Right lobe of liver (tissue), 6 donors: ENCODE data around the gene BLTP1. TPM values are rescaled to one million over a fixed set of nuclear protein-coding genes. Genes with fewer than 3 reads are reported as not detected.

Source experiments
- ATAC-seq, 4 donors: fragments of 200-7000 bp; cut with Tn5 transposase; one replicate each; pipeline ENCODE4 v1.9.1; 2020; ENCODE audit warnings: mild to moderate bottlenecking in 4 of 4, moderate library complexity in 4 of 4
- DNase-seq, 3 donors: peaks; one replicate each; pipeline ENCODE4 v3.0.0-alpha.2; 2020
- H3K27ac ChIP-seq, 3 donors: fragments of 200-600 bp; one replicate each; pipeline ENCODE4 v1.8.0; 2022
- H3K27me3 ChIP-seq, 2 donors: fragments of 200-600 bp; one replicate each; pipeline ENCODE4 v1.8.0; 2022
- H3K36me3 ChIP-seq, 4 donors: fragments of 200-600 bp; sonication (generic) in 1 of 4; one replicate each; pipeline versions ENCODE4 v1.5.1 to v1.8.0; 2017 to 2022; ENCODE audit warnings: control low read depth in 1 of 4
- H3K4me1 ChIP-seq, 4 donors: fragments of 200-600 bp; sonication (generic) in 1 of 4; one replicate each; pipeline versions ENCODE4 v1.5.1 to v1.8.0; 2017 to 2022; ENCODE audit warnings: control low read depth in 1 of 4
- H3K4me3 ChIP-seq, 3 donors: fragments of 200-600 bp; one replicate each; pipeline ENCODE4 v1.8.0; 2022
- H3K9me3 ChIP-seq, 4 donors: fragments of 200-600 bp; sonication (generic) in 1 of 4; one replicate each; pipeline versions ENCODE4 v1.5.1 to v1.8.0; 2017 to 2022; ENCODE audit warnings: control low read depth in 1 of 4
- CTCF ChIP-seq, 4 donors: fragments of 200-600 bp in 3 of 4; fragments of 450-650 bp in 1 of 4; IDR thresholded peaks; one replicate each; pipeline versions ENCODE4 v1.5.1 to v1.8.0; 2016 to 2022; ENCODE audit warnings: antibody characterized with exemption in 4 of 4, mild to moderate bottlenecking in 2 of 4
- POLR2A ChIP-seq: fragments of 450-650 bp; IDR thresholded peaks from one replicate; pipeline ENCODE4 v1.6.1; 2017; ENCODE audit warnings: antibody characterized with exemption, mild to moderate bottlenecking
- WGBS: methylation state at CpG from one replicate; pipeline ENCODE4 v1.1.6; 2018; ENCODE audit warnings: low coverage, low lambda C conversion rate; ENCODE audit not compliant: insufficient coverage; ENCODE audit errors: missing lambda C conversion rate; 5-methylcytosine and 5-hydroxymethylcytosine counted together
- intact Hi-C, 2 donors: fragments of 100-400 bp; cut with DNase I; formaldehyde crosslinking; loops; one replicate each; pipeline versions ENCODE4 v1.11.2 to v1.14.1; 2022
- total RNA-seq, 6 experiments: library from RNA; depleted of rRNA in 2 of 6; stranded (reverse); fragments of >200 nt in 2 of 6; fragmentation: NEBNext Ultra II Directional in 3 of 6; extraction: Animal tissue kit (Norgen Biotek cat#: 25700) in 3 of 6; gene quantifications; one replicate each; pipeline versions ENCODE4 v1.1.0 to v1.2.4, GENCODE V29; 2016 to 2023
- donor health status: DM: no; HTN: yes; CAD: no.
- donor health status: DM: no; HTN: no; CAD: no.
- donor health status: DM: no; HTN: no; CAD: no.
- donor health status: DM: no; HTN: yes; CAD: no.
- donor health status: DM: no; HTN: yes; CAD: no.

The BLTP1 gene
- total RNA-seq, 6 experiments from 2014 or later = 29.1 to 42.1 (median 36.9) TPM

GRCh38 chr4:122172266-122172665, 20.1 kb downstream of the BLTP1 start:
- ATAC-seq = no peak
- no peak for DNase-seq
- Histone ChIP-seq H3K36me3 (peaks cover 0 to 21% (median 6%) of the 10 kb centered on the region in 4 donors), H3K9me3 (no peaks in the 10 kb centered on the region), H3K27me3 (no peaks in the 10 kb centered on the region), H3K27ac (no peak overlapping the region), H3K4me3 (no peak overlapping the region), H3K4me1 (no peaks in the 10 kb centered on the region)
- TF ChIP-seq CTCF (IDR thresholded peaks at IDR 0.05) (no peak), POLR2A (no peak)
- intact Hi-C loops = no loop called here
- 82% methylated on average over 1 of the region's 1 CpG for WGBS

GRCh38 chr4:122178961-122179360, 26.8 kb downstream of the BLTP1 start:
- TF ChIP-seq CTCF (IDR thresholded peaks at IDR 0.05) (no peak), POLR2A (no peak)
- no peaks in the 10 kb centered on the region for H3K9me3 ChIP-seq
- no peak overlapping the region for H3K27ac ChIP-seq
- intact Hi-C loops = no loop called here
- no peaks in the 10 kb centered on the region for H3K4me1 ChIP-seq
- no peak for DNase-seq
- no peak for ATAC-seq
- H3K36me3 ChIP-seq = peaks cover 0 to 19% (median 13%) of the 10 kb centered on the region in 4 donors
- no peak overlapping the region for H3K4me3 ChIP-seq
- no peaks in the 10 kb centered on the region for H3K27me3 ChIP-seq
- 100% methylated on average over 1 of the region's 1 CpG for WGBS

GRCh38 chr4:122195718-122196117, 43.6 kb downstream of the BLTP1 start:
- peaks cover 0 to 4% (median 0%) of the 10 kb centered on the region in 4 donors for H3K4me1 ChIP-seq
- ATAC-seq = peak in 1 of 4 donors; percentile 15
- WGBS = 100% methylated on average over 1 of the region's 1 CpG
- H3K4me3 ChIP-seq = no peak overlapping the region
- no peaks in the 10 kb centered on the region for H3K9me3 ChIP-seq
- peaks cover 0 to 29% (median 6%) of the 10 kb centered on the region in 4 donors for H3K36me3 ChIP-seq
- no peaks in the 10 kb centered on the region for H3K27me3 ChIP-seq
- intact Hi-C loops = no loop called here
- no peak for TF ChIP-seq POLR2A
- no peak for TF ChIP-seq CTCF (IDR thresholded peaks at IDR 0.05)
- no peak for DNase-seq
- no peak overlapping the region for H3K27ac ChIP-seq

Other genes starting within 250 kb of the BLTP1 start
- gene TRPC3, start 200.3 kb upstream of the BLTP1 start, total RNA-seq = under 1 TPM in 2 of 6 experiments, not detected in 4; 0.09 to 0.10 TPM
- not detected for gene ADAD1, start 226.7 kb downstream of the BLTP1 start, total RNA-seq